ENCODE measurements around the gene PWWP2B.

GRCh38 chr10:132392811-132393694 is 3.9 kb upstream of the PWWP2B start:
- no peak for TF ChIP-seq CTCF (IDR thresholded peaks at IDR 0.05)
- TF ChIP-seq TCF7L2 (IDR thresholded peaks at IDR 0.05; ENCODE audit: low read depth, low read length), result no peak
- no peak for TF ChIP-seq POLR2AphosphoS5 (IDR thresholded peaks at IDR 0.05; ENCODE audit: low read depth, low read length)
- TF ChIP-seq REST (IDR thresholded peaks at IDR 0.05; ENCODE audit: insufficient read depth in 1 of 2, low read depth in 2 of 2, low read length in 1 of 2), result no peak

Data from Panc1 (cell line).